IPS-15b (cell line): ENCODE results near the gene AGBL4.

Source experiments
- H3K27me3 ChIP-seq: one replicate; pipeline ENCODE4 v1.6.1; 2013; ENCODE audit warnings: low read length; ENCODE audit not compliant: control insufficient read depth, insufficient read depth
- H3K36me3 ChIP-seq: one replicate; pipeline ENCODE4 v1.6.1; 2013; ENCODE audit warnings: low read length; ENCODE audit not compliant: control insufficient read depth, insufficient read depth
- H3K4me1 ChIP-seq: one replicate; pipeline ENCODE4 v1.6.1; 2013; ENCODE audit warnings: mild to moderate bottlenecking, low read length; ENCODE audit not compliant: control insufficient read depth, insufficient read depth
- H3K4me3 ChIP-seq: one replicate; pipeline ENCODE4 v1.5.1; 2013; ENCODE audit warnings: low read depth, low read length
- H3K9ac ChIP-seq: one replicate; pipeline ENCODE4 v1.6.1; 2013; ENCODE audit warnings: low read depth, mild to moderate bottlenecking, low read length
- H3K9me3 ChIP-seq: one replicate; pipeline ENCODE4 v1.6.1; 2013; ENCODE audit warnings: mild to moderate bottlenecking, low read length; ENCODE audit not compliant: control insufficient read depth, insufficient read depth

The AGBL4 gene

DNA sequence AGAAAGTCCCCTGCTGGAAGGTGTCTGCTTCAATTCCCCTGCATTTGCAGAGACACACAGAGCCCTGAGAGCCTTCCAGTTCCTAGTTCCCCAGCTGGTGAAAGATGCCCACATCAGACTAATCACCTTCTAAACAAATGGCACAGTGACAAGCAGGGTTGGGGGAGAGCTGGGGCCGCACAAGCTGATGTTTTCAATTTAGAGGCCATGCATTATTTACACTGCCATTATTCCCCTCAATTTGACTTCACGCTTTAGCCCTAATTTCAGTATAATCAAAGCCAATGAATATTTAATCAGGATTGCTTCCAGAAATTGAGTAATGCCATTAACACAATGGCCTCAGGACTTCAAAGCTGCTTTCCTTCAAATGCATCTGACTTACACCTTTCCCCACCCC, 1328.6 kb downstream of the AGBL4 start:
- Histone ChIP-seq H3K4me3 (no peak overlapping the region), H3K4me1 (no peaks in the 10 kb centered on the region), H3K36me3 (no peaks in the 10 kb centered on the region), H3K9me3 (no peaks in the 10 kb centered on the region), H3K27me3 (no peaks in the 10 kb centered on the region), H3K9ac (no peak overlapping the region)

DNA sequence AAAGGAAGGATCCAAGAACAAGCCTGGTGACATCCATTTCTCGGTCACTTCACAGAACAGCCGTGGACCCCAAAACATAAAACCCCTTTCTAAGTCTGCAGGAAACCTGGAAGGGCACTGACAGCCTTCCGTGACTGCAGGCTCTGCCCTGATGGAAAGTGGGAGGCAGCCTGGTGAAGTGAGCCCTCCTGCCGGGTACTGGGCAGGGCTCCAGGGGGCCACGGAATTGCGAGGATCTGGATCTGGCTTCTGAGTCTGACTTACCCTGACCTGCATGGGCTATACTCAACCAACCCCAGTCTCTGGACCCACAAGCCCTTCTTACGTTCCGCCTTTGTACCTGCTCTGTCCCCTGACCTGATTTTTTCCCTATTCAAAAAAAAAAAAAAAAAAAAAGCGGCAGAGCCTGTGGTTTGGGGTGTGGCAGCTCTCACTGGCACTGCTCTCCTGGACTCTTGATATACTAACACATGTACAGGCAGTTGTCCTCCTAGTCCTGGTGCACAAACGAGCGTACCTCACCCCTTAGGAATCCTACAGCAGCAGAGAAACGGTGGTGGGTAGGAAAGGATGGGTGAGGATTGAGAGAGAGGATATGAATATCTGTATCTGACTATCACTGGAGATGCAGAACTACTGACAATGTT, 1330.0 kb downstream of the AGBL4 start:
- H3K4me3 ChIP-seq, result no peak overlapping the region
- no peaks in the 10 kb centered on the region for H3K36me3 ChIP-seq
- H3K4me1 ChIP-seq, result no peaks in the 10 kb centered on the region
- H3K27me3 ChIP-seq, result no peaks in the 10 kb centered on the region
- no peak overlapping the region for H3K9ac ChIP-seq
- H3K9me3 ChIP-seq, result no peaks in the 10 kb centered on the region

DNA sequence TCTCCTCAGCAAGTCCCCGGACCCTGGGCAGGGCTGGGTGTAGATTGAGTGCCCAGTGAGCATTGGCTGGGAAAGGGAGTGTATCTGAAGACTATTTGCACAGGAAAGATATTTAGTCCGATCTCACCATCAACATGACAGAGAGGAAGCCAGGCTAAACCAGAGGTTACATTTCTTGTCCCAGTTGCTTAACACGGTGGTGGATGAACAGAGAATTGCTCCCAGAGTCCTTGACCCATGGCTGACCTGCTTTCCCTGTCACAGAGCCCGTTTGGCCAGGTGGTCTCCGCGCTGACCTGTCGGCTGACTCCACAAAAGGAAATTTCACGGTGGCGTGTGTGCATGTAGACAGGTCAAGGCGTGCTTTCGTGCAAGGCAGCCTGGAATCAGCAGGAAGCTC, 1330.6 kb downstream of the AGBL4 start:
- H3K9me3 ChIP-seq, result no peaks in the 10 kb centered on the region

DNA sequence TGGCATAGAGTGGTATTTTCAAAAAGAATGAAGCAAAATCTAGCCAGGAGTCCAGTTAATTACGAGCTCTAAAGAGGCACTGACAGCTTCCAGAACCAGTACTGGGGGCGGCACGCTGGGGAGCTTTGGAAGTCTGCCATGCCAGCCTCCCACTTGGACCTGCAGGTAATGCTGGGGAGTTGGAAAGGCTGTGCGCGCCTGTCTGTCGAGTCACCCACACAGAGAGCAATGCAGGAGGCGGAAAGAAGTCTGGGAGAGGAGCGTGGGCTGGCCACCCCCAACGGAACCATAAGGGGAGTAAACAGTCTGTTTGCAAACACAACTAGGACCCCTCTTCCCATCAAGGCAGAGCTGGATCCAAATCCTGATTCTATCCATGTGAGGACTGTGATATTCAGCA, 1331.5 kb downstream of the AGBL4 start:
- Histone ChIP-seq H3K9ac (no peak overlapping the region), H3K4me1 (no peaks in the 10 kb centered on the region), H3K36me3 (no peaks in the 10 kb centered on the region), H3K9me3 (no peaks in the 10 kb centered on the region), H3K27me3 (no peaks in the 10 kb centered on the region), H3K4me3 (no peak overlapping the region)

More for the DNA sequence above, 1330.6 kb downstream of the AGBL4 start:
- H3K9ac ChIP-seq, result no peak overlapping the region
- H3K4me1 ChIP-seq, result no peaks in the 10 kb centered on the region
- H3K27me3 ChIP-seq, result no peaks in the 10 kb centered on the region
- H3K36me3 ChIP-seq, result no peaks in the 10 kb centered on the region
- no peak overlapping the region for H3K4me3 ChIP-seq

DNA sequence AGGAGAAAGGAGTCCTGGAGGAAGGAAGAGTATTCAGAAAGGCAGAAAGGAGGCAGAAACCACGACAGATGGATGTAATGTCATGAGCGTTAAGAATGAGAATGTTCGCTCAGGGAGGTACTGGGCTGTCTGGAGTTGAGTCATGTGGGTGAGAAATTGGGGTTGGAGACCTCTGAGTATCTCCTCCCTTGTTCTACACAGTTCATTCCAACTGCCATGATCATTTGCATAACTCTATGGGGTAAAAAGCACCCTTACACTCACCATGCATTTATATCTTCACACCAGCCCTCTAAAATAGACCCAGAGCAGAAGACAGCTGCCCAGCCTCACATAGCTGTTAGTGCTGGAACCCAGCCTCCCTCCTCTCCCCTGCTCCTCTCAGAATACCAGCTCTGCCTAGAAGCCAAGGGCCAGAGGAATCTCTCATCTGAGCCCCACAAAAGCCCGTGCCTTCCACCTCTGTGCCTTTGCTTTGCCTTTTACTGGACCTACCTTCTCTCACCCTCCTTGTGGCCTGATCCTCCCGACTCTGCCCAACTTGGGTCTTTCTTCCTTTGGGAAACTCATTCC, 1332.2 kb downstream of the AGBL4 start:
- H3K9me3 ChIP-seq, result no peaks in the 10 kb centered on the region
- H3K4me1 ChIP-seq, result no peaks in the 10 kb centered on the region
- no peaks in the 10 kb centered on the region for H3K36me3 ChIP-seq
- no peak overlapping the region for H3K9ac ChIP-seq
- no peak overlapping the region for H3K4me3 ChIP-seq
- no peaks in the 10 kb centered on the region for H3K27me3 ChIP-seq

DNA sequence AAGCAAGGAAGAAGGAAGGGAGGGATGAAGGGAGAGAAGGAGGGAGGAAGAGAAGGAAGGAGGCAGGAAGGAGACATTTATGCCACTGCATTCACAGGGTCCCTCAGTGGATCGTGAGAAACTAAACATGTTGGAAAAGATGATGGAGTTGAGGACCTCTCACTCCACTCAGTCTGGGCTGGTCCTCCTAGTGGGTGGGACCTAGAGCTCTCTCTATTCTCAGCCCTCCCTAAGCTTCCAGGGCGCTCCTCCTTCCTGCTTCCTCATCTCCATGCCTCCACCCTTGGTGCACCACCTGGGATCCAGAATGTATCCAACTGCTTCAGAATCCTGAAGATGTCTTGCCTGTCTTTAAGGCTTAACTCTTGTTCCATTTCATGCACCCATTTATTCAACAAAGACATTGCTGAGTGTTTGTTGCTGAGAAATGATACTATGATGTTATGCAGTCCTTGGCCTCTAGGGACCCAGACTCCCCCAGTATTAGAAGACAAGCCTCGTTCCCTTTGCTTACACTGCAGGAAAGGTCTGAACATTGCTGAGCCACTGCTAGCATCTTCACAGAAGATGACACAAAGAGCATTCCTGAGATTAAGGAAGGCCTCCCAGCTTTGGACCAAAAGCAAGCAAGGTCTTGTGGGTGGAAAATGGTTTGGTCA, 1335.5 kb downstream of the AGBL4 start:
- H3K27me3 ChIP-seq, result no peaks in the 10 kb centered on the region
- H3K36me3 ChIP-seq, result no peaks in the 10 kb centered on the region
- no peaks in the 10 kb centered on the region for H3K4me1 ChIP-seq
- H3K9me3 ChIP-seq, result no peaks in the 10 kb centered on the region
- no peak overlapping the region for H3K4me3 ChIP-seq
- H3K9ac ChIP-seq, result no peak overlapping the region

DNA sequence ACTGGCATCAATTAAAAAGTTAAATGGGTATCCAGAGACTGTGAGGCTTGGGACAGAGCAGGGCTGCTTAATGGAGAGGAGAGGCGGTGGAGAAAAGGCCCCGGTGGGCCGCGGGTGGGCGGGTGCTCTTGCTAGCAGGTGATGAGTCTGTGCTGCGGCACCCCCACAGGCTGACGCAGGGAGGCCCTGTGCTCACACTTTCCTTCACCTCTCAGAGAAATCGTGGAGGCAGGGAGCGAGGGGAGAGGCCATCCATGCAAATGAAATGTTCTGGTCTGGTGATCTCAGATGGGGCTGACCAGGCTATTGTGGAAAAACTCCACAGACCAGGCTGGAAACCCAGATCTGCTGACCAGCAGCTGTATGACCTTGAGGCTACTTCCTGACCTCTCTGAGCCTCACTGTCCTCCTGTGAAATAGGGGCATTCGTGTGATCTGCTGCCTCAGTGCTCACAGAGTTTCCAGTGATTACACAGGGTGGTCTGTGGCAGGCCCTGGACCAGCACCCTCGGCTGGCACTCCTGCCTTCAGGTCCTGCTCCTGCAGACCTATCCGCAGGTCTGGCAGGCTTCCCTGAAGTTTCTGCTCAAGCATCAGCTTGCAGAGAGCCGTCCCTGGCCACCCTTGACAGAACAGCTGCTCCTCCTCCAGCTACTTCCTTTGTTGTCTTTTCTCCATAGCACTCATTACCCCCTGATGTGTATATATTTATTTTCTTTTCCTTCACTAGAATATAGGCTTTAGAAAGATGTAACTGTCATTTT, 1336.3 kb downstream of the AGBL4 start:
- Histone ChIP-seq H3K4me3 (no peak overlapping the region), H3K36me3 (no peaks in the 10 kb centered on the region), H3K9me3 (no peaks in the 10 kb centered on the region), H3K9ac (no peak overlapping the region), H3K4me1 (no peaks in the 10 kb centered on the region), H3K27me3 (no peaks in the 10 kb centered on the region)

DNA sequence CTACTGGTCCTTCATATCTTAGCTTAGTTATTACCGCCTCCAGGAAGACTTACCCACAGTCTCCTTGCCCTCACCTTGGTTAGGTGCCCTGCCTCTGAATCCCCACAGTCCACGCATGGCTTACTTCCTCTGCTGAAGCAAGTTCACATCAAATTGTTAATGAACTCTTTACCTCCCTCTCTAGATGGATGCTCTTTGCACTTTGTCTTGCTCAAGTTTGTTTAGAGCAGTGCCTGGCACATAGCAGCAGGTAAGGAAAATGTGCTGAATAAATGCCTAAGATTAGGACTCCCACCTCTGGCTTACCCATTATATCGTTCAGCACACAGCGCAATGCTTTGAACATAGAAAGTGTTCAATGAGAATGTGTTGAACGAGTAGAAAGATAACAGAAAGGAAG, 1337.6 kb downstream of the AGBL4 start:
- no peaks in the 10 kb centered on the region for H3K27me3 ChIP-seq
- no peak overlapping the region for H3K9ac ChIP-seq
- no peaks in the 10 kb centered on the region for H3K4me1 ChIP-seq
- no peak overlapping the region for H3K4me3 ChIP-seq
- H3K9me3 ChIP-seq, result no peaks in the 10 kb centered on the region
- H3K36me3 ChIP-seq, result no peaks in the 10 kb centered on the region

DNA sequence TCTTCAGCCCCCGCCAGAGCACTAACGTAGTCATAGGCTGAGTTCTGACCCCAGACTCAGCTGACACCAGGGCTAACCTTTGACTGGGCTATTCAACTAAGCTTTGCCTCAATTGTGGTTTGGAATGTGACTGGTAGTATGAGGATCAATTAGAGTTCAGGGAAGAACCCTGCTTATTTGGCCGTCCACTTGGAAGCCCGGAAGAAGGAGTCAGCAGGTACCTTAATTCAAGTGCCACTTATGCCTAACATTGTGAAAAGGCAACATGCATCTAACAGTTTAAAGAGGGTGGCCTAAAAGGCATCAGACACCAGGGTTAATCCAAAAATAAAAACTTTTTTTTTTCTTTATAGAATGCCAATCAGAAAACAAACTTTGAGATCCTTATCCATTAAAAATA, 1339.4 kb downstream of the AGBL4 start:
- H3K4me1 ChIP-seq, result no peaks in the 10 kb centered on the region
- H3K9ac ChIP-seq, result no peak overlapping the region
- H3K36me3 ChIP-seq, result no peaks in the 10 kb centered on the region
- no peaks in the 10 kb centered on the region for H3K9me3 ChIP-seq
- no peak overlapping the region for H3K4me3 ChIP-seq
- no peaks in the 10 kb centered on the region for H3K27me3 ChIP-seq

DNA sequence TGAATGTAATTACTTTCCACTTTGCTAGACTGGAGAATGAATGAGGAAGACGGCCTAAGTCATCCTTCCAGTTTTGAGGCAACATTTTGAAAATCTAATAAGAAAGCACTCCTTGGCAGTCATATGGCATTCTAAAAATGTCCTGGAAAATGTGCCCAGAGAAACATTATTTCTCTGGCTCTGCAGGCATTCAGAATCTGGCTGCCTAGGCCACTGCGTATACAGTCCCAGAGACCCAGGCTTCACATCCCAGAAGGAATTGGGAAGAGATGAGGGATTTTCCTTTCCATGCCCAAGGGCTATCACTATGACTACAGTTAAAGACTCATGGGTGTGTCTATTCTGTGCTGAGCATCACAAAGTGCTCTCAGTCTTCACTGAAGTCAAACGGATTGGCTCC, 1339.9 kb downstream of the AGBL4 start:
- Histone ChIP-seq H3K4me1 (no peaks in the 10 kb centered on the region), H3K4me3 (no peak overlapping the region), H3K27me3 (no peaks in the 10 kb centered on the region), H3K36me3 (no peaks in the 10 kb centered on the region), H3K9ac (no peak overlapping the region), H3K9me3 (no peaks in the 10 kb centered on the region)

DNA sequence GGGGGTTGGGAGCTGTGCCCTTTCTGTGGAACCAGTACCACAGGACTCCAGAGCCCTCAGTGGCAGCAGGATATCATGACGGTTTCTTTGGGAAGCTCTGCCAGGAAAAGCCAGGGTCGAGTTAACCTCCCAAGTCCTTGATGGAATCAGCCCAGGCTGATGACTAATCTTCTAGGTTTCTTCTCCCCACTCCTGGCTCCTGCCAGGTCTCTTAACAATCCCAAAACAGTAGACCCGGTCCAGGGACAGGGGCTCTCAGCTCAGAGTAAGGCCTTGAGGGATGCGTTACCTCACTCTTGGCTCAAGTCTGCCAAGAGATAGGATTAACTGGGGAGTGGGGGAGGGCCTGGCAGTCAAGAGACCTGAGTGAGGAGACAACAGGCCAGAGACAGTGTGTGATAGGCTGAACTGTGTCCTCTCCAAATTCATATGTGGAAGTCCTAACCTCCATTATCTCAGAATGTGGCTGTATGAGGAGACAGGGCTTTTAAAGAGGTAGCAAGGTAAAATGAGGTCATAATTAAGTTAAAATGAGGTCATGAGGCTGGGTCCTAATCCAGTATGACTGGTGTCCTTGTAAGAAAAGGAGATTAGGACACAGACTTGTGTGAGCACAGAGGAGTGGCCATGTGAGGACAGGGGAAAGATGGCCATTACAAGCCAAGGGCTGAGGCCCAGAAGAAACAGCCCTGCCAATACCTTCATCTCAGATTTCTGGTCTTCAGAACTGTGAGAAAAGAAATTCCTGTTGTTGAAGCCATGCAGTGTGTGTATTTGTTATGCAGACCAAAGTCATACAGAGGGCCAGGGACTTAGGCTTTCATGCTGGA, 1342.1 kb downstream of the AGBL4 start:
- Histone ChIP-seq H3K36me3 (no peaks in the 10 kb centered on the region), H3K4me3 (no peak overlapping the region), H3K9me3 (no peaks in the 10 kb centered on the region), H3K4me1 (no peaks in the 10 kb centered on the region), H3K9ac (no peak overlapping the region), H3K27me3 (no peaks in the 10 kb centered on the region)
